IMR-90 (cell line): ENCODE results near the gene MTCP1. TPM values are rescaled to one million over a fixed set of nuclear protein-coding genes. Genes with fewer than 3 reads are reported as not detected.

ENCODE experiments used
- ATAC-seq: fragments of 200-7000 bp; cut with Tn5 transposase; 2 replicates; pipeline ENCODE4 v1.9.1; 2020; ENCODE audit warnings: low read depth, mild to moderate bottlenecking, moderate library complexity
- BruUV-seq: library from RNA; stranded (reverse); fragments of 400-500 nt; replicated peaks from 2 replicates; lab custom pipeline; 2021; lab: Mats Ljungman, UMichigan
- CTCF ChIA-PET: fragments of 300-600 bp; formaldehyde crosslinking; extraction: SDS; loops from one replicate; lab custom pipeline; 2021; ENCODE audit warnings: antibody characterized with exemption; lab: Yijun Ruan, JAX
- POLR2A ChIA-PET: fragments of 300-600 bp; sonication (Branson Sonifier 250); formaldehyde crosslinking; loops from one replicate; lab custom pipeline; 2022; ENCODE audit warnings: antibody characterized with exemption; ENCODE audit not compliant: unreplicated experiment; lab: Charles Lee
- DNase-seq: peaks from one replicate; pipeline ENCODE4 v3.0.0; 2013
- H2AFZ ChIP-seq: replicated peaks from 2 replicates; pipeline ENCODE3; 2013; ENCODE audit warnings: low read length, mild to moderate bottlenecking; ENCODE audit not compliant: poor library complexity
- H2AK5ac ChIP-seq: 2 replicates; pipeline ENCODE4 v1.6.1; 2013; ENCODE audit warnings: low read depth, low read length, inconsistent platforms
- H2AK9ac ChIP-seq: replicated peaks from 2 replicates; pipeline ENCODE3; 2013; ENCODE audit warnings: mild to moderate bottlenecking, low read depth, low read length, moderate library complexity; ENCODE audit not compliant: poor library complexity
- H2BK120ac ChIP-seq: 2 replicates; pipeline ENCODE4 v1.6.1; 2013; ENCODE audit warnings: low read depth, low read length, inconsistent platforms
- H2BK15ac ChIP-seq: 3 replicates; pipeline ENCODE4 v1.6.1; 2013; ENCODE audit warnings: low read depth, low read length, inconsistent platforms
- H2BK20ac ChIP-seq: 2 replicates; pipeline ENCODE4 v1.6.1; 2013; ENCODE audit warnings: low read depth, mild to moderate bottlenecking, inconsistent platforms, low read length, moderate library complexity
- H2BK5ac ChIP-seq: 2 replicates; pipeline ENCODE4 v1.6.1; 2013; ENCODE audit warnings: mild to moderate bottlenecking, low read depth, low read length, inconsistent platforms; ENCODE audit not compliant: poor library complexity, severe bottlenecking
- H3K14ac ChIP-seq: replicated peaks from 2 replicates; pipeline ENCODE4 v1.6.1; 2013; ENCODE audit warnings: low read depth, low read length, inconsistent platforms
- H3K18ac ChIP-seq: 2 replicates; pipeline ENCODE4 v1.6.1; 2013; ENCODE audit warnings: low read depth, low read length, control low read depth
- H3K23ac ChIP-seq: 2 replicates; pipeline ENCODE4 v1.6.1; 2013; ENCODE audit warnings: low read depth, low read length, inconsistent platforms
- H3K27ac ChIP-seq: 2 replicates; pipeline ENCODE4 v1.5.1; 2013; ENCODE audit warnings: mild to moderate bottlenecking, control low read depth, low read length; ENCODE audit not compliant: insufficient read depth
- H3K27me3 ChIP-seq: 2 replicates; pipeline ENCODE4 v1.6.1; 2013; ENCODE audit warnings: low read length; ENCODE audit not compliant: control insufficient read depth, insufficient read depth
- H3K36me3 ChIP-seq: 2 replicates; pipeline ENCODE4 v1.6.1; 2013; ENCODE audit warnings: low read length, mixed read lengths; ENCODE audit not compliant: control insufficient read depth, insufficient read depth
- H3K4ac ChIP-seq: 2 replicates; pipeline ENCODE4 v1.6.1; 2013; ENCODE audit warnings: low read depth, low read length, inconsistent platforms
- H3K4me1 ChIP-seq: 2 replicates; pipeline ENCODE4 v1.6.1; 2013; ENCODE audit warnings: low read length, mixed read lengths; ENCODE audit not compliant: control insufficient read depth, insufficient read depth
- H3K4me2 ChIP-seq: 2 replicates; pipeline ENCODE4 v1.6.1; 2013; ENCODE audit warnings: low read depth, mild to moderate bottlenecking, control low read depth, low read length, moderate library complexity
- H3K4me3 ChIP-seq: 2 replicates; pipeline ENCODE4 v1.5.1; 2013; ENCODE audit warnings: low read depth, mild to moderate bottlenecking, control low read depth, low read length, moderate library complexity; ENCODE audit not compliant: insufficient read depth
- H3K56ac ChIP-seq: 2 replicates; pipeline ENCODE4 v1.6.1; 2013; ENCODE audit warnings: low read length, inconsistent platforms; ENCODE audit not compliant: insufficient read depth; ENCODE audit errors: extremely low read depth
- H3K79me1 ChIP-seq, 2 experiments: 2 replicates each; pipeline ENCODE4 v1.6.1; 2013; ENCODE audit warnings: low read length in 2 of 2, inconsistent platforms in 1 of 2, low read depth in 1 of 2
- H3K9ac ChIP-seq: 2 replicates; pipeline ENCODE4 v1.6.1; 2013; ENCODE audit warnings: low read depth, low read length, control low read depth
- H3K9me1 ChIP-seq: 2 replicates; pipeline ENCODE4 v1.6.1; 2013; ENCODE audit warnings: low read length, inconsistent platforms; ENCODE audit not compliant: insufficient read depth
- H3K9me3 ChIP-seq: 2 replicates; pipeline ENCODE4 v1.6.1; 2013; ENCODE audit warnings: low read length; ENCODE audit not compliant: control insufficient read depth, insufficient read depth
- H4K20me1 ChIP-seq: 2 replicates; pipeline ENCODE4 v1.6.1; 2013; ENCODE audit warnings: low read length, inconsistent platforms; ENCODE audit not compliant: insufficient read depth
- H4K5ac ChIP-seq: 2 replicates; pipeline ENCODE4 v1.6.1; 2013; ENCODE audit warnings: mild to moderate bottlenecking, low read depth, low read length, control low read depth
- H4K8ac ChIP-seq, 2 experiments: 2 replicates each; pipeline ENCODE4 v1.6.1; 2013; ENCODE audit warnings: low read depth in 2 of 2, low read length in 2 of 2, control low read depth in 1 of 2, inconsistent platforms in 1 of 2
- H4K91ac ChIP-seq: 2 replicates; pipeline ENCODE4 v1.6.1; 2013; ENCODE audit warnings: low read depth, low read length, inconsistent platforms; ENCODE audit not compliant: insufficient read depth
- MAFK ChIP-seq: IDR thresholded peaks from 2 replicates; pipeline ENCODE4 v1.6.1; 2012; ENCODE audit warnings: low read depth, low read length, improper control_type of control experiment
- MXI1 ChIP-seq: IDR thresholded peaks from 2 replicates; pipeline ENCODE4 v1.6.1; 2012; ENCODE audit warnings: low read depth, mild to moderate bottlenecking, low read length, moderate library complexity, borderline replicate concordance
- NFE2L2 ChIP-seq: fragments of 150-350 bp; IDR thresholded peaks from 2 replicates; pipeline ENCODE4 v1.6.1; 2016; ENCODE audit warnings: low read depth, mild to moderate bottlenecking, low read length
- RAD21 ChIP-seq: IDR thresholded peaks from 2 replicates; pipeline ENCODE4 v1.6.1; 2012; ENCODE audit warnings: low read length, improper control_type of control experiment
- RCOR1 ChIP-seq: IDR thresholded peaks from 2 replicates; pipeline ENCODE4 v1.6.1; 2012; ENCODE audit warnings: mild to moderate bottlenecking, low read length, improper control_type of control experiment; ENCODE audit not compliant: insufficient replicate concordance
- SMC3 ChIP-seq: fragments of 150-350 bp; IDR thresholded peaks from 2 replicates; pipeline ENCODE4 v1.6.1; 2016; ENCODE audit warnings: low read depth, mild to moderate bottlenecking, antibody characterized with exemption, low read length, moderate library complexity
- WGBS, 2 experiments: methylation state at CpG; one replicate each; pipeline versions ENCODE4 v1.1.5 to v1.1.7; 2013; ENCODE audit warnings: missing lambda C conversion rate in 2 of 2; ENCODE audit not compliant: insufficient read length in 1 of 2; ENCODE audit errors: extremely low coverage in 2 of 2; 5-methylcytosine and 5-hydroxymethylcytosine counted together
- dilution Hi-C: fragments of 300-500 bp; cut with HindIII; formaldehyde crosslinking; loops from one replicate; pipeline ENCODE4 v1.14.3; 2018; ENCODE audit warnings: low sequenced_read_pairs; ENCODE audit not compliant: unreplicated experiment
- in situ Hi-C: fragments of 300-500 bp; cut with MboI; formaldehyde crosslinking; loops from 3 replicates; pipeline ENCODE4 v1.14.3; 2019; ENCODE audit warnings: low sequenced_read_pairs, inconsistent platforms, mixed read lengths
- intact Hi-C: fragments of 100-400 bp; cut with micrococcal nuclease; formaldehyde crosslinking; loops from 2 replicates; pipeline ENCODE4 v1.10.0; 2022
- polyA plus RNA-seq, 3 experiments: library from polyadenylated mRNA; depleted of rRNA; stranded (reverse); fragments of >200 nt; gene quantifications; 2 replicates each; pipeline ENCODE4 v1.2.3, GENCODE V29; 2012; ENCODE audit warnings: low replicate concordance in 1 of 3
- total RNA-seq: library from RNA; depleted of rRNA; stranded (reverse); fragments of >200 nt; gene quantifications from 2 replicates; pipeline ENCODE4 v1.2.3, GENCODE V29; 2012
- TF ChIP-seq, protein P1 (sequence below): fragments of 150-350 bp; IDR thresholded peaks from 2 replicates; pipeline ENCODE4 v1.6.1; 2017; ENCODE audit warnings: mild to moderate bottlenecking, antibody characterized with exemption, low read length, low read depth
- TF ChIP-seq, protein P2 (sequence below): conservative IDR thresholded peaks from 2 replicates; pipeline ENCODE4 v1.5.1; 2012; ENCODE audit warnings: mild to moderate bottlenecking, low read depth, low read length, improper control_type of control experiment

The MTCP1 gene
- total and polyA plus RNA-seq, 2 of the 4 experiments (the other 2 are of a cell fraction), result 0.54 to 4.2 TPM

DNA sequence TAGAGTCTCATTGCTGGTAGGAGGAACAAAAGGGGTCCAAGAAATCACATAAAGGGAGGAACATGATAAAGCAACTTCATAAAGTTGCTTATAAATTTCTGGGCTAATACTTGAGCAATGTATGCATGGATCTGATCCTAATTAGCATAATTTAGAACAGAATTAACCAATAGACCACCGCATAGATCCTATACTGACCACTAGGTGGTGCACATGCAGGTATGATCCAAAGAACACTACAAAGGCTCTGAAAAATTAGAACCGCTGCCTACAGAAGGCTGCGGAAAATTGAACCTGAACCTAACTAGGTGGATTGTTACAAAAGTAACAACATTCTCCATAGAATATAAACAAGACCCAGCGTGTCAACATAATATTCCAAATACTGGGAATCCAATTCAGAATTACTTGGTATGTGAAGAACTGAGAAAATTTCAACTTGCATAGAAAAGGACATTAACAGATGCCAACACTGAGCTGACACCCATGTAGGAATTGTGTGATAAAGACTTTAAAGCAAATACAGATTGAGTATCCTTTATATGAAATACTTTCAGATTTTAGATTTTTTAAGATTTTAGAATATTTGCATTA, 23.6 kb upstream of the MTCP1 start:
- ChIA-PET POLR2A (no interaction called here), CTCF (interaction anchor here (0.6 to 1.8 kb wide), 4 partner anchors 9 to 54 kb away, joined by 3 to 5 read pairs (median 4); no protein-coding TSS in a partner anchor)
- no peaks in the 10 kb centered on the region for H3K79me1 ChIP-seq
- DNase-seq (peak; percentile 21), ATAC-seq (peak; percentile 61; the same call in 1 of the 2 replicates)
- H3K9ac ChIP-seq, result no peak overlapping the region
- no peaks in the 10 kb centered on the region for H3K27me3 ChIP-seq
- dilution Hi-C loops (no loop called here), in situ Hi-C loops (loop anchor here (10.0 kb wide), 1 partner anchor 730 kb away; no protein-coding TSS in a partner anchor), intact Hi-C loops (loop anchor here (10.0 kb wide), 1 partner anchor 120 kb away; the partner anchor contains the start of gene VBP1)
- no peaks in the 10 kb centered on the region for H4K20me1 ChIP-seq
- H3K9me3 ChIP-seq, result no peaks in the 10 kb centered on the region
- no peak overlapping the region for H2AK5ac ChIP-seq
- H2BK120ac ChIP-seq, result no peak overlapping the region
- no peak overlapping the region for H2BK5ac ChIP-seq
- H2BK20ac ChIP-seq, result no peak overlapping the region
- TF ChIP-seq RCOR1 (no peak), NFE2L2 (no peak), SMC3 (peak; percentile 37), RAD21 (peak; percentile 43), MAFK (no peak), MXI1 (no peak)
- TF ChIP-seq, protein P1, sequence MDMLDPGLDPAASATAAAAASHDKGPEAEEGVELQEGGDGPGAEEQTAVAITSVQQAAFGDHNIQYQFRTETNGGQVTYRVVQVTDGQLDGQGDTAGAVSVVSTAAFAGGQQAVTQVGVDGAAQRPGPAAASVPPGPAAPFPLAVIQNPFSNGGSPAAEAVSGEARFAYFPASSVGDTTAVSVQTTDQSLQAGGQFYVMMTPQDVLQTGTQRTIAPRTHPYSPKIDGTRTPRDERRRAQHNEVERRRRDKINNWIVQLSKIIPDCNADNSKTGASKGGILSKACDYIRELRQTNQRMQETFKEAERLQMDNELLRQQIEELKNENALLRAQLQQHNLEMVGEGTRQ, result no peak
- TF ChIP-seq, protein P2, sequence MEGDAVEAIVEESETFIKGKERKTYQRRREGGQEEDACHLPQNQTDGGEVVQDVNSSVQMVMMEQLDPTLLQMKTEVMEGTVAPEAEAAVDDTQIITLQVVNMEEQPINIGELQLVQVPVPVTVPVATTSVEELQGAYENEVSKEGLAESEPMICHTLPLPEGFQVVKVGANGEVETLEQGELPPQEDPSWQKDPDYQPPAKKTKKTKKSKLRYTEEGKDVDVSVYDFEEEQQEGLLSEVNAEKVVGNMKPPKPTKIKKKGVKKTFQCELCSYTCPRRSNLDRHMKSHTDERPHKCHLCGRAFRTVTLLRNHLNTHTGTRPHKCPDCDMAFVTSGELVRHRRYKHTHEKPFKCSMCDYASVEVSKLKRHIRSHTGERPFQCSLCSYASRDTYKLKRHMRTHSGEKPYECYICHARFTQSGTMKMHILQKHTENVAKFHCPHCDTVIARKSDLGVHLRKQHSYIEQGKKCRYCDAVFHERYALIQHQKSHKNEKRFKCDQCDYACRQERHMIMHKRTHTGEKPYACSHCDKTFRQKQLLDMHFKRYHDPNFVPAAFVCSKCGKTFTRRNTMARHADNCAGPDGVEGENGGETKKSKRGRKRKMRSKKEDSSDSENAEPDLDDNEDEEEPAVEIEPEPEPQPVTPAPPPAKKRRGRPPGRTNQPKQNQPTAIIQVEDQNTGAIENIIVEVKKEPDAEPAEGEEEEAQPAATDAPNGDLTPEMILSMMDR, result peak; percentile 54
- H3K27ac ChIP-seq, result no peak overlapping the region
- H3K4ac ChIP-seq, result no peak overlapping the region
- no CpG with 5 or more reads among the region's 4 CpGs for WGBS, 2 experiments
- H4K5ac ChIP-seq, result no peak overlapping the region
- no peak overlapping the region for H4K91ac ChIP-seq
- no peak overlapping the region for H3K4me3 ChIP-seq
- H3K4me2 ChIP-seq, result no peak overlapping the region
- BruUV-seq, result no TSS peak
- no peak overlapping the region for H3K23ac ChIP-seq
- H3K18ac ChIP-seq, result no peak overlapping the region
- no peak overlapping the region for H2BK15ac ChIP-seq
- no peak overlapping the region for H2AK9ac ChIP-seq
- H3K14ac ChIP-seq, result no peak overlapping the region
- peaks cover 4% of the 10 kb centered on the region; the same call in 1 of the 2 replicates for H3K36me3 ChIP-seq
- no peaks in the 10 kb centered on the region for H3K4me1 ChIP-seq
- no peaks in the 10 kb centered on the region for H3K9me1 ChIP-seq
- H3K56ac ChIP-seq, result no peak overlapping the region
- no peak overlapping the region for H4K8ac ChIP-seq
- no peak overlapping the region for H2AFZ ChIP-seq
